Right hindlimb (tissue), 1 donor: ENCODE measurements around the gene ZNF385D.

Experiments used
- DNase-seq: peaks from one replicate; pipeline ENCODE4 v3.0.0-alpha.2; 2018

The ZNF385D gene

DNA sequence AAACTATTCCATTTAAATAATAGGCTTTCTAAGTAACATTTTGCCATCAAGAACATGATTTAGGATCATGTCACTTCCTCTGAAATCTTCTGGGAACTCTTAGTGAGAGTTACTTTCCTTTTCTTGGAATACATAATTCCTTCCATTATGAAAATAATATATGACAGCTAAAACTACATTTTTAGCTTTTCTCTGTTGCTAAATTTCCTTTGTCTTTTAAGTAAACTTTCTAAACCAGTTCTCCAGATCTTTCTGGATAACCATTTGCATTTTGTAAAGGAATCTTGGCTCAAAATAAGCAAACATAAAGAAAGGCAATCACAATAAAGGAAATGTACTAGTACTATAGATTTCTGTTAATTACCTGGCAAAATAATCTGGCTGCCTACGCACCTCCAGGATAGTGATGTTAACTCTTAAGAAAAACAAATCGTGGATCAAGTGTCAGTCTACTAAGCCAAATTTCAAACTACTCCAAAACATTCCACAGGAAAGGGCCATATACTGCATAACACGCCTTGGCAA, 165.7 kb downstream of the ZNF385D start:
- DNase-seq, result no peak

DNA sequence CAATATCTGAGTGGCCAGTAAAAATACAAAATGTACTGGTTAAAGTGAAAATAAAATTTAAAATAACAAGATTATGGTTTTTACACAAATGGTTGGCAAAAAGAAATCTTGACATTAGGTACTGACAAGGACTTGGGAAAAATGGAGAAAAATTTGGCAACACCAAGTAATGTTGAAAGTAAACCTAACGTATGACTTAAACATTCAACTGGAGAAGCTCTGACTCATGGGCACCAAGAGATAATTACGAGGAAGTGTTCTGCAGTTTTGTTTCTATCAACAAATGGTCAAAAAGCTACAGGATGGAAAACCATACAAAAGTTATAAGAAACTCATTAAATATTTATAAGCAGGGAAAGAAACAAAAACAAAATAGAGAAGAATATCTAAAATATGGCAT, 177.7 kb downstream of the ZNF385D start:
- DNase-seq, result no peak

DNA sequence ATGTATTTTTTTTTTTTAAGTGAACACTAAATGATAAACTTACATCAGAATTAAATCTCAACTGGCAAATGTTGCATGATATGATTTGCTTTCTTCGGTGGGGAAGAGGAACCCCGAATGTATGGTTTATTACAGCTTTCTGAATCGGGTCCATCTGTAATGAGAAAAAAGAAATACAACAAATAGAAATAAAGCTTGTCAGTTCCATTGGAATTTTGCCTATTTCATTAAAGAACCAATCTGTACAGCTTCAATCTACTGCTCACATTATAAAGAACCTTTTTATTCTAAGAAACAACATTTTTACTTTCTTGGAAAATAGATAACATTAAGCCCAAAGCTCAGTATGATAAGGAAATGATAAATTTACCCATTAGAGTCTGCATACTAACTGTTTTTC, 186.5 kb downstream of the ZNF385D start:
- no peak for DNase-seq

DNA sequence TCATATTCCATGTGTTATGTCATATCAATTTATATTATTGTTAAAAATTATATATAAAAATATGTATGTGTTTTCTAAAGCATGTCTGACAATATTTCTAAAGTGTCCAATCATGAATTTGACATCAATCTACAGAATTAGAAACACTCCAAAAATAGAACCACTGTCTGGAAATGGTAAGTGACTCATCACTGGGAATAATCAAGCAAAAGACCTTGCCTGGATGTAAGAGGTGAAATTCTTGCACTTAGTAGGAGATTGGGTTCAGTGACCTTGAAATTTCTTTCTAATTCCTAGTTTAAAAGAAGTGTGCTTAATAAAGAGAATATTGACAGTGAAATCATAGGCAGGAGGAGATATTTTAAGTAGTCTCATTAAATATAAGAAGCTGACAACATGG, 188.8 kb downstream of the ZNF385D start:
- DNase-seq, result no peak

DNA sequence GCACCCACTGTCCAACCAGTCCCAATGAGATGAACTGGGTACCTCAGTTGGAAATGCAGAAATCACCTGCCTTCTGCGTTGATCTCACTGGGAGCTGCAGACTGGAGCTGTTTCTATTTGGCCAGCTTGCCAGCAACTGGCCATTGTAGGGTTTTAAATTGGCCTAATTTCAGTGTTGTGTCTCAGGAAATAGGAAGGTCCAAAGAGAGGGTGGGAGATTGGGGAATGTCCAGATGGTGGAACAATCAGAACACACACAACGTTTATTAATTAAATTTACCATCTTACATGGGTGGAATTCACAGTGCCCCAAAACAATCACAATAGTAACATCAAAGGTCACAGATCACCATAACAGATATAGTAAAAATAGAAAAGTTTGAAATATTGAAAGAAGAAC, 189.5 kb downstream of the ZNF385D start:
- no peak for DNase-seq

DNA sequence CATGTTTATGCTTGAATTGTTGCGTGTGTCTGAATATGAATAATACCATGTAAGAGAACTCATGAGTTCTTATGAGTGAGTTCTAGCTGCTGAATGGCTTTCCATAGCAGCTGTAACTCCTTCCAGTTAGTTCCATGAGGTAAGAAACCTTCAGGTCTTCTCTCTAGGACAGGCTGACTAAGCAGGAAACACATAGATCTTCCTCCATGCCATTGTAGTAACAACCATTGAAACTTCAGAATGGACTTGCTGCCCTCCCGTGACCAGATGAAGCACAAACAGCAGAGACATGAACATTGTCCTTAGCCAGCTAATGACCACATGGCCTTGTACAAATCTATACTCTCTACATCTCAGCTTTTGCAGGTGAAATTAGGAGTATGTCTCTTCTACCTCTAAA, 200.0 kb downstream of the ZNF385D start:
- DNase-seq, result no peak

DNA sequence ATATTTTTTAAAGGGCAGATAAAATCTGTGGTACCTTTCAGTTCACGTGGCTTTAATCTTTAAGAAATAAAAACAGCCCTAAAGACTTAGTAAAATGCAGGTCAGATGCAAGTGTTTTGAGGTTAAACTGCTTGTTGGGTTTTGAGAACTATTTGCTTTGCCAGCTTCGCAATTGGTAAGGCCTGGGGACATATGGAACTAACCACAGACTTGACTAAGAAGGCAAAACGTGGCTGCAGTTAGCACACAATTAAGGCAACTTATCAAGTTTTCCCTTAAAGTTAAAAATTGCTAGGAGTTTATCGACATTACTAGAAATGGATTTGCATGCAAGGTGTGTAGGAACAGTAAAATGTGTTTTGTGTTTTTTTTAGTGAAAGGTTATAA, 206.9 kb downstream of the ZNF385D start:
- DNase-seq, result no peak

DNA sequence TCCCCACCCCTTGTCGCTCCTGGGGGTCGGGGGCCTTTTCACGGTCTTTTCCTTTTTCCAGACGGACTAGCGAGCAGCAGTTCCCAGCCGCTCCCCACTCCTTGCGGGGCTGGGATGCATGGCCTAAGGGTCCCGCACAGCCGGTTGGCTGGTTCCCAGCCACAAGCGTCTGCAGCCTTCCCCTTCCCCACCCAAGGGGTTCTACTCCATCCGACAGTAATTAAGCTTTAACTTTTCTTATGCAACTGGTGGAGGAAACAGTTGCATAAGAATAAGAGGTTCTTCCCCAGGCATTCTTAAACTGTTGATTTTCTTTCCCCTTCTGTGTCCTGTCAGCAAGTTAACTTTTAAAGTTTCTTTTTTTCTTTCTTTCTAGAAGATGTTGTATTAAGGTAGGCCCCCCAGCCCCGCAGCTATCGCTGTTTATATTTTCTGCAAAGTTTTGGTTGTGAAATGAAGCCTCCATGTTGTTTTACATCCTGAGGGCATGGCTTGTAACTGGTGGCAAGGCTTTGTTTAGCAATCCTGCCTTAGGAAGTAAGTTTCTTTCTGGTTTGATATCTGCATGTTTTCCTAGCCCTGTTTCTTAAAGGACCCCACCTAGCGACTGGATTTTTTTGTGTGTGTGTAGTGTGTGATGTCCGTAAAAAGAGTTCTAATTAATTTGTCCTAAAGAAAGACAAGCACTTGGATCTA, 207.5 kb downstream of the ZNF385D start:
- no peak for DNase-seq

DNA sequence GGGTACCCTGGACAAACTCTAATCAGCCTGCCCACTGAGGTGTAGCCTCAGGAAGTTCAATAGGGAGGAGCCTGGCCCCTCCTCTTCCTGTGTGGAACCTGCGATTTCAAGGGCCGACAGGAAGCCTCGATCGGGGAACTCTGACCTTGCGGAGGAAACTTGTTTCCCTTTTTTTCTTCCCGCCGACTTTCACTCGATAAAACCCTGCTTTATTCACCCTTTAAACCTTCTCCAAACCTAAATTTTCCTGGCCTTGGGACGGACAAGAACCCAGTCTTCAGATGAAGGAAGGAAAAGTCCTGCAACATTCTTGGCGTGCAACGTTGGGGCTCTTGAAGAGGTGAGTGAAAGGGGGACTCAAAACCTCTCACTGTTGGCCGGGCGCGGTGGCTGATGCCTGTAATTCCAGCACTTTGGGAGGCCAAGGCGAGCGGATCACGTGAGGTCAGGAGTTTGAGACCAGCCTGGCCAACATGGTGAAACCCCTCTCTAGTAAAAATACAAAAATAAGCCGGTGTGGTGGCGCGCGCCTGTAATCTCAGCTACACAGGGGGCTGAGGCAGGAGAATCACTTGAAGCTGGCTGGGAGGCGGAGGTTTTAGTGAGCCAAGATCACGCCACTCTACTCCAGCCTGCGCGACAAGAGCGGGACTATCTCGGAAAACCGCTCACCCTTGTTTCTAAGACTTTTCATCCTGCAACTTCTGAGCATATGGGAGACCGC, 208.2 kb downstream of the ZNF385D start:
- DNase-seq, result no peak

DNA sequence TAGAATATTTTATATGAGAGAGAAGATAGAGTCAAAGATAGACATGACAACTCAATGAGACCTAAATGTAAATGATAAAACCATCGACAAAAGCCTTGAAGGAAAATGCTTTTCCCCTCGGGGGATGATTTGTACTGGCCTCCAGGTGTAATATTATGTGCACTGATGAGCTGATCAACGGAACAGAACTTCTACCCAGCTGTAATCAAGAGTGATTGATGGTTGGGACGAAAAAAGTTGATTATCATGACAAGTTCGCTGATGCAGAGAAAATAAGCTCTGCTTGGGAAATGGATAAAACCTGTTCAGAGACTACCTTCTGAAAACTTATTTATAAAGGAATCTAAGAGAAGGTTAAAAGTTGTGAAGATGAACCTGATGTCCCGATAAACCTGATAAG, 210.7 kb downstream of the ZNF385D start:
- no peak for DNase-seq

DNA sequence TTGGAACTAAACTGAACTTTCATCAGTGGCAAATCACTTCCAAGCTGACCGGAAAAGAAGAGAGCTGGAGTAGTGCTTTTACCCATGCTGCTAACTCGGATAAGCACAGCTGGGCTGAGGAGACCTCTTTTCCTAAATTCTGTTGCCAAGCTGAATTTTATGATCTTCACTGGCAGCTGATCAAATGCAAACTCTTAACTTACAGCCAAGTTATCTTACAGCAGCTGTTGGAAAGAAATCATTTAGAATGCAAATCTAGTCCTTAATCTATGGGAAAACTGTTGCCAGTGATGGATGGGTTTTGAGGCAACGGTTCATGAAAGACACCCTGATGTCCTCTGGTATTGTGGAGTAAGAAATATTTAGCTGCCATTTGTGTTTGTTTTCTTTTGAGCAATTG, 216.5 kb downstream of the ZNF385D start:
- peak; percentile 31 for DNase-seq

DNA sequence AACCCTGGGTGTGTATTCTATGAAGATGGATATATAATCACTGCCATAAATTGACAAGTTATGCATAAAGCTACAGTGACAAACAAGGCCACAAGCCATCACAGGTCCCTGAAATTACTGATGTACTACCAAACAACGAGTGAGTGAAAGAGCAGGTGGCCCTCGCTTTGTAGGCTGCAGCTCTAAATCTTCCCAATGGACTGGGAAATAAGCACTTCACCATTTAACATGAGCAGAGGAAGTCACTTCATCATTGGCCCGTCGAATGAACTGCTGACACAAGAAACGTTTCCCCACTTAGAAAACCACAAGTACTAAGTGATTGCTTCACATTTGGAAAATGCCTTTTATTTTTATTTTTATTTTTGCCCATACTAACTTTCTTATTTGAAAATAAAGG, 218.0 kb downstream of the ZNF385D start:
- no peak for DNase-seq

DNA sequence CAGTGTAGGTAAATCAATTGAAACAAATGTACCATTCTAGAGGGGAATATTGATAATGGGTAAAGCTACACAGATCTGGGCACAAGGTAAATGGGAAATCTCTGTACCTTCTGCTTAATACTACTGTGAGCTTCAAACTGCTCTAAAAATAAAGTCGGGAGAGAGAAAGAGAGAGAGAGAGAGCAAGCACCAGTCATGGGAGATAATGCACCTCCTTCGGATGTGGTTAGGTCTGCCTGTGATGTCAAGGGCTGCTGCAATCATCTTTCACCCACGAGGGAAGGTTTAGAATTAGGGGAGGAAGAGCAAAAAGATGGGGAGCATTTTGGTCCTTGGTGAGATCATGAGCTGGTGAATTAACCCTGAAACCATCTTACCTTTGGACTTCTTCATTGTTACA, 219.1 kb downstream of the ZNF385D start:
- no peak for DNase-seq

DNA sequence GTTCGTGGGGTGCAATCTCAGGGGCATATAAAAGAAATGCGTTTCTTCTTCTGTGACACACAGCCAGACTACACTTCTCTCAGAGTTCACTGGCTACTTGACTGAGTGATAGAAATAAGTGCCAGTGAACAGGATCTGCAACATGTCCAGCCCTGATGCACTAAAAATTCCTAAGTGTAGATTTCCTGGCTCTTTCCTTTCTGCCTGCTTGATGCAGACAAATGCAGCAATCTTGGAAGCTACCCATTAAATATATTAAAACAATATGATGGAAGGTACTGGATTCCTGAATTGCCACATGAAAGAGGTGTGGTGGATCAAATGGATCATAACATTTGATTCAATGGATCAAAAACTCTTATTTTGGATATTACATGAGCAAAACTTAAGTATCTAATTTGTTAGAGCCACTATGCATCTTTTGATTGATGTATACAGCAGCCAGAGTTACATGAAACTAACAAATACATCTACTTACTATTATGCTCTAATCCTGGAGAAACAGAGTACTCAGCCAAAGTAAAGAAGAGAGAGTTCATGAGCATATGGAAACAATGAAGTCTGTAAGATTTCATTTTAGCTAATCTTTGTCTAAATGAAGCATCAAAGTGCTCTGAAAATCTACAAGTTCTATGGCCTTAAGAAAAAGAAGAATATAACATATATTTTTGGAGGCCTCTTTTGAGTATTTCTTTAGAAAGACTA, 222.6 kb downstream of the ZNF385D start:
- DNase-seq, result no peak

DNA sequence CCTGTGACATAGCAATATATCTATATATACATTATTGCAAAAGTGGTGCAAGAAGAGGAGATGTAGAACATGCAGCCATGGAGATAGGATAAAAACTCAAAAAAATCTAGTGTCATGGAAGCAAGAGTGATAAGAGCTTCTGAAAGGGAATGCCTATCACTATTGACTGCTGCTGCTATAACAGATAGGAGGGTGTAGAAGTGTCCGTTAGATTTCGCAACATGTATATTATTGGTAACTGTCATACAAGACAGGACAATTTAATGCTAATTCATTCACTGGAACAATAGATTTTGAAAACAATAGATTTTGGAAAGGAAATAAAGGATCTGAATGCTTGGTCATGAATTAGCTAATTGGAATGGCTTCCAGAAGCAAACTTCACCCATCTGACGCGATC, 224.5 kb downstream of the ZNF385D start:
- DNase-seq, result no peak

DNA sequence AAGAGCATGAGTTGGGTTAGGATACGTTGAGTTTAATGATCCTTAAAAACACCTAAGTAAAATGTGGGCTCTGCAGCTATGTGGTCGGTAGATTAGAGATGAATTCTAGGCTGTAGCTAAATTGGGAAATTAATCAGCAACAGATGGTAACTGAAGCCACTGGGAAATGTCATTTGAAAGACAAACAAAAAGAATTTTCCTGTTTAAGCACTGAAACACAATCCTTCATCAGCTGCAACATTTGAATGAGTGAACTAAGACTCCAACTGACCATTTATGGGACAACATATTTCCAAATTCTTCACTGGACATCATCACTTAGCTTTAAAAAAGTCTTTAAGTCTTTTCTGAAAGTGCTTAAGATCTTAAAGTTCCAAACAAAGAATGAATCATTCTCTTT, 226.9 kb downstream of the ZNF385D start:
- no peak for DNase-seq

DNA sequence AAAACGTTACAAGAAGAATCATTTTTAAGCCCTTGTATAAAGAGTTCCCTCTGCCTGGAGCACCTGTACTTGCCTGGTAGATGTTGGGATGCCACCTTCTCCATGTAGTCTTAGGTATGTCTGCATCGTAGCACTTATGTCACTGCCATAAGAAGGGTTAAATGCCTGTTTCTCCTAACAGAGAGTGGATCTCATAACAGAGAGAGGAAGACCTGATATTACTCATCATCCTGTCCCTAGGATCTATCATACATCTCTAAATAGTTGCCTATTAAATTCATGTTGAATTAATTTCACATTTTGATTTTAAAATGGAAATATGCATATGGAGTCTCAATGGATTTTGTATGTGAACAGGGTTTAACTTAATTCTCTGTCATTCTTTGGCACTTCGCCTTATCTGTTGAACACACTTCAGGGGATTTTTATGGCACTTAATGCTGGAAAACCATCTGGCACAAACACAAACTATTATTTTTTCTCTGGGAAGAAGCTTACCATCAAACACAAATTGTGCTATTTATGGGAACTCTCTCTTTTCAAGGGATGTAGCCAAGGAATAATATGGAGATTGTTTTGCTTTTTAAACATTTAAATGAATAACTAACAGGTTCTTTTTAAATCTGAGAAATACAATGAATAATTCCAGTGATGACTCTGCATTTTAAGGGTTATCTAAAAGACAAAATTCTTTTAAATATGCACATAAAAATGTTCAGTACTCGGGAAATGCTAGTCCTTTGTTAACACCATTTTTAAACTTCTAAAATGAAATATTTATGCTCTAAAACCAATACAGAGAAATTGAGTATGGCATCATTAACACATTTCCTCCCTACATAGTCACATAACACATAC, 230.7 kb downstream of the ZNF385D start:
- no peak for DNase-seq

DNA sequence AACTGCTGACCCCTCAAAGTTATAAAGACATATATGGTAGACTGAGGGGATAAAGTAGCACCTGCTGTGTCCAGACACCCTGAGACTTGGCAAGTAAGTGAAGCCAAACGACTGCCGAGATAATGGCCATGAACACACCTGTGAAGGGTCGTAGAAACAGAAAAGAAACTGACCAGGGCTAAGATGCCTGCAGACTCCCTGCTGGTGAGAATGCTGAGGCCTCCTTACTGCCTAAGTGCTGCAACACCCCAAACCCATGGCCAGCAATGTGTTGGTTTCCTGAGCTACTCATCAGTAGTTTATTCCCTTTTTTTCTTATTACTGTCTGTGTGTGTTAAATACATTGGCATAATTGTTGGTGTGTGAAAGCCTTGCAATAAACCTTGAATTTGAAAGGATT, 233.8 kb downstream of the ZNF385D start:
- no peak for DNase-seq

DNA sequence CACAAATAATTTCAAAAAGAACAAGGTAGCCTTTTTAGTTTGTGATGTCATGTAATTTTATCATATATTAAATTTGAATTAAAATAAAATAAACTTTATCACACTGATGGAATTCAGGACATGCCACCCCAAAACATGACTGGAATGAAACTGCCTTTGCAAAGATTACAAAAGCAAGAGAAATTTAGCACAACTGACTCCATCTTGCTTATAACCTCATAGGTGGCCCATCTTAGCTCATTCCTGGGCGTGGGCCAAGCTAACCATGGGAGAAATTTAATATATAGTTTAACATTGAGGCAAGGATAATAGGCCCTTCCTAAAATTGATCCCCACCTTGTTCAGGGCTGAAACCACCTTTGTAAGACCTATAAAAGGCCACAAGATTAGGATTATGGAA, 235.6 kb downstream of the ZNF385D start:
- no peak for DNase-seq

DNA sequence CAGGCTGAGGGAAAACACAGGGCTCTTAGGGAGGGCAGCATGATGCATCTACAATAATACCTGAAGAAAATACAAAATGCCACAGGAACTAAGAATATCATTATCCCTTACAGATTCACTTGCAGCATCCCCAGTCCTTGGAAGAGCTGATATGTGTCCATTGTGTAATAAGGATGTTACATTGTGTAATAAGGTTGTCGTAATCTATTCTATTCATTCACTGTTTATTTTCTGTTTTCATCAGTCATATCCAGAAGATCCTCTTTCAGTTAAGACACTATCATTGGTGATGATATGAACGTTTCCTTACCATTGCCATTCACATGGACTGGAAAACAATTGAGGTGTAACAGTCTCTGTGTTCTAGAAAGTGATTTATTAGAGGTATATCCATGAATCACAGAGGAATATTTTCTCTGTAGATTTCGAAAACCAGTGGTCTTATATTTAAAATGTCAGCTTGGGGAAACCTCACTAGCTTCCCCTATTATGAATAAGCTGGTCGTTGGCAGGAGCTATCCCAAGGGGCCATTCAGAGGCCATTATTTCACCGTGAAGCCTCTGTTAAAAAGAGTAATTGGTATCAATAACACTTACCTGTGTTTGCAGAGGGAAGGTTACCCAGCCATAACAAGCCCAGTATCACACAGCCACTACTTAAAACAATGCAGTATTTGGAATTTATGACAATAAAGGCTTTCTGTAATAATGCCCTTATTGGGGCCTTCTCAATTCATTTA, 241.1 kb downstream of the ZNF385D start:
- DNase-seq, result no peak

DNA sequence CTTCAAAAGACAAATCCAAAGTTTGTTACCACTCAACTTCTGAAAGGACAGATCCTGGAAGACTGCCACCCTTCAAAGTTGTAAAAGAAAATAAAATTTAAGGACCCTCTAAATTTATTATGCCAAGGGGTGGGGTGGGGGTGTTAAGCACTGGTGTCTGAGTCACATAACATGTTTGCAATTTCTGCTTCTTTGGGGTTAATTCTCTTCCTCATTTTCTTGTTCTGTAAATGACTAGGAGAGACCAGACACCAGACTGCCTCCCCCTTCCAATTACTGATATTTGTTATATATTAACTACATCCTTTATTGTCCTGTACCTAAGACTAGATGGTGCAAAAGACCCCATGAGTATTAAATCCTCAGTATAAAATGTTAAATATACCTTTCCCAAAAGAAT, 242.8 kb downstream of the ZNF385D start:
- DNase-seq, result no peak
